ENCODE results near the gene GNB2.
A peak's percentile ranks its signal among the peaks of the same experiment; 100 is the strongest.

The GNB2 gene

GRCh38 chr7:100684534-100685042 lies 11.0 kb downstream of the GNB2 start:
- no peak overlapping the region for H3K4me3 ChIP-seq
- no peak overlapping the region for H3K27ac ChIP-seq
- H3K4me1 ChIP-seq: peaks cover 0 to 30% (median 12%) of the 10 kb centered on the region in 4 donors
- intact Hi-C loops (cut with DNase I; ENCODE audit: low total_unique reads): no loop called here
- no peak for DNase-seq
- no peaks in the 10 kb centered on the region for H3K27me3 ChIP-seq
- H3K9me3 ChIP-seq: no peaks in the 10 kb centered on the region
- H3K36me3 ChIP-seq: peaks cover 68 to 99% (median 90%) of the 10 kb centered on the region in 3 donors
- TF ChIP-seq CTCF (IDR thresholded peaks at IDR 0.05): no peak

- DNase-seq: no peak
- H3K27ac ChIP-seq: no peak overlapping the region
- peaks cover 68 to 95% (median 91%) of the 10 kb centered on the region in 3 donors for H3K36me3 ChIP-seq
- H3K9me3 ChIP-seq: no peaks in the 10 kb centered on the region
- peaks cover 0 to 30% (median 15%) of the 10 kb centered on the region in 4 donors for H3K4me1 ChIP-seq
- H3K4me3 ChIP-seq: no peak overlapping the region
- no peaks in the 10 kb centered on the region for H3K27me3 ChIP-seq
- intact Hi-C loops (cut with DNase I; ENCODE audit: low total_unique reads): no loop called here
- no peak for TF ChIP-seq CTCF (IDR thresholded peaks at IDR 0.05)
Measured at GRCh38 chr7:100685049-100685605, 11.6 kb downstream of the GNB2 start.

GRCh38 chr7:100685631-100686145 lies 12.1 kb downstream of the GNB2 start:
- no peak overlapping the region for H3K27ac ChIP-seq
- H3K9me3 ChIP-seq: no peaks in the 10 kb centered on the region
- DNase-seq: no peak
- peaks cover 68 to 89% (median 87%) of the 10 kb centered on the region in 3 donors for H3K36me3 ChIP-seq
- intact Hi-C loops (cut with DNase I; ENCODE audit: low total_unique reads): no loop called here
- no peaks in the 10 kb centered on the region for H3K27me3 ChIP-seq
- H3K4me3 ChIP-seq: no peak overlapping the region
- no peak for TF ChIP-seq CTCF (IDR thresholded peaks at IDR 0.05)
- peaks cover 0 to 36% (median 19%) of the 10 kb centered on the region in 4 donors for H3K4me1 ChIP-seq

- H3K4me3 ChIP-seq: no peak overlapping the region
- peaks cover 68 to 83% (median 83%) of the 10 kb centered on the region in 3 donors for H3K36me3 ChIP-seq
- TF ChIP-seq CTCF (IDR thresholded peaks at IDR 0.05): no peak
- no peak overlapping the region for H3K27ac ChIP-seq
- no peaks in the 10 kb centered on the region for H3K9me3 ChIP-seq
- DNase-seq: peak in 1 of 2 donors; percentile 60
- no peaks in the 10 kb centered on the region for H3K27me3 ChIP-seq
- intact Hi-C loops (cut with DNase I; ENCODE audit: low total_unique reads): no loop called here
- peaks cover 0 to 42% (median 25%) of the 10 kb centered on the region in 4 donors for H3K4me1 ChIP-seq
Measured at GRCh38 chr7:100686201-100686821, 12.8 kb downstream of the GNB2 start.

GRCh38 chr7:100686822-100687211 lies 13.3 kb downstream of the GNB2 start:
- Histone ChIP-seq H3K4me1 (peaks cover 0 to 47% (median 30%) of the 10 kb centered on the region in 4 donors), H3K27ac (no peak overlapping the region), H3K36me3 (peaks cover 63 to 78% (median 78%) of the 10 kb centered on the region in 3 donors), H3K27me3 (no peaks in the 10 kb centered on the region), H3K4me3 (no peak overlapping the region), H3K9me3 (no peaks in the 10 kb centered on the region)
- intact Hi-C loops (cut with DNase I; ENCODE audit: low total_unique reads): no loop called here
- no peak for TF ChIP-seq CTCF (IDR thresholded peaks at IDR 0.05)
- peak in 1 of 2 donors; percentile 51 for DNase-seq

Measured in tibial artery (tissue), 4 donors.